ENCODE results near the gene TYSND1. TPM values are rescaled to one million over a fixed set of nuclear protein-coding genes. Genes with fewer than 3 reads are reported as not detected.

TYSND1 gene
- polyA plus RNA-seq, 1 experiment: 2.7 TPM

DNA sequence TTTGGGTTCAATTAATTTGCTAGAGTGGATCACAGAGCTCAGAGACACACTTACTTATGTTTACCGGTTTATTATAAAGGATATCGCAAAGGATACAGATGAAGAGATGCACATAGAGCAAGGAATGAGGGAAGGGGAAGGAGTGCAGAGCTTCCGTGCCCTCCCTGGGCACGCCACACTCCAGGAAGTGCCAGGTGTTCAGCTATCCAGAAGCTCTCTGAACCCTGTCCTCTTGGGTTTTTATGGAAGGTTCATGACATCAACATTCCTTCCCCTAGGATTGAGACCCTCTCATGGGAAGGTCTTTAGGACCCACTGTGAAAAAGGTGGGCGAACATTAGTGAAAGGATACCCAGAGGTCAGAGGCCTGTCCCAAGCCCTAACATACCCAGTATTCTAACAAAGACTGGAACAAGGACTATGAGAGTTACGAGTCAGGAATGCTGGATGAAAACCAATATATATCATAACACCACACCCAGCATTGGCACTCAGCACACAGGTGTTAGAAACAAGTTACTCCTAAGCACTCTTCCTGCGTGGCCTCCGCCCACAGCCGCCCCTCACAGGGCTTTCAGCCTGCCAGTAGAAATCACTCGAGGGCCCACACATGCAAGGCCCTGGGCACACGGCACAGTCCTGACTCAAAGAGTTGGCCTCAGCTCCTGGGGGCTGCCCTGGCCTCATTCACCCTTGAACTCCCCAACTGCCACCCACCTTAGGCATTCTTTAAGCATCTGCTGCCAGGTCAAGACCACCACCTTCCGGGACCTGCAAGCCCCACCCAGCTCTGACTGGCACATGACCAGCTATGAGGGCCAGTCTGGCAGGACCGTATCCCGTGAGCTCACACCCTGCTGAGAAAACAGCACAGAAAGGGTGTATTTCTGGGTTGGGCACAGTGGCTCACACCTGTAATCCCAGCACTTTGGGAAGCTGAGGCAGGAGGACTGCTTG, 8.3 kb downstream of the TYSND1 start:
- POLR2A ChIA-PET: no interaction called here
- no peak overlapping the region for H3K27ac ChIP-seq (ENCODE audit: low read depth, low read length)
- H3K9me3 ChIP-seq (ENCODE audit: control insufficient read depth, insufficient read depth, low read length): no peaks in the 10 kb centered on the region
- no peak for DNase-seq (ENCODE audit: low read depth, low spot score)
- CTCF ChIA-PET: interaction anchor here (0.9 to 1.5 kb wide), 2 partner anchors 8 to 21 kb away, joined by 3 to 6 read pairs; partner anchors contain the start of gene TYSND1
- H3K27me3 ChIP-seq (ENCODE audit: control insufficient read depth, insufficient read depth, low read length): no peaks in the 10 kb centered on the region
- H3K4me3 ChIP-seq (ENCODE audit: low read depth, low read length): no peak overlapping the region
- TF ChIP-seq, protein P1, sequence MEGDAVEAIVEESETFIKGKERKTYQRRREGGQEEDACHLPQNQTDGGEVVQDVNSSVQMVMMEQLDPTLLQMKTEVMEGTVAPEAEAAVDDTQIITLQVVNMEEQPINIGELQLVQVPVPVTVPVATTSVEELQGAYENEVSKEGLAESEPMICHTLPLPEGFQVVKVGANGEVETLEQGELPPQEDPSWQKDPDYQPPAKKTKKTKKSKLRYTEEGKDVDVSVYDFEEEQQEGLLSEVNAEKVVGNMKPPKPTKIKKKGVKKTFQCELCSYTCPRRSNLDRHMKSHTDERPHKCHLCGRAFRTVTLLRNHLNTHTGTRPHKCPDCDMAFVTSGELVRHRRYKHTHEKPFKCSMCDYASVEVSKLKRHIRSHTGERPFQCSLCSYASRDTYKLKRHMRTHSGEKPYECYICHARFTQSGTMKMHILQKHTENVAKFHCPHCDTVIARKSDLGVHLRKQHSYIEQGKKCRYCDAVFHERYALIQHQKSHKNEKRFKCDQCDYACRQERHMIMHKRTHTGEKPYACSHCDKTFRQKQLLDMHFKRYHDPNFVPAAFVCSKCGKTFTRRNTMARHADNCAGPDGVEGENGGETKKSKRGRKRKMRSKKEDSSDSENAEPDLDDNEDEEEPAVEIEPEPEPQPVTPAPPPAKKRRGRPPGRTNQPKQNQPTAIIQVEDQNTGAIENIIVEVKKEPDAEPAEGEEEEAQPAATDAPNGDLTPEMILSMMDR (IDR thresholded peaks at IDR 0.05; ENCODE audit: low read depth, low read length): no peak

DNA sequence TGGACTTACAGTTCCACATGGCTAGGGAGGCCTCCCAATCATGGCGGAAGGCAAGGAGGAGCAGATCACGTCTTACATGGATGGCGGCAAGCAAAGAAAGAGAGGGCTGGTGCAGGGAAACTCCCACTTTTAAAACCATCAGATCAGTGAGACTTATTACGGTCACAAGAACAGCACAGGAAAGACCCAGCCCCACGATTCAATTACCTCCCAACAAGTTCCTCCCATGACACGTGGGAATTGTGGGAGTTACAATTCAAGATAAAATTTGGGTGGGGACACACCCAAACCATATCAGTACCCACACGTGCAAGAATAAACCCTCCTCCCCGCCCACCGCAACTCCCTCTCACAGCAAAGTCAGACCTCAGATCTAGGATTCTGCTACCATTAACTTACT, 9.4 kb downstream of the TYSND1 start:
- no peak overlapping the region for H3K27ac ChIP-seq (ENCODE audit: low read depth, low read length)
- no peak for DNase-seq (ENCODE audit: low read depth, low spot score)
- no peaks in the 10 kb centered on the region; the same call in 1 of the 2 replicates for H3K9me3 ChIP-seq (ENCODE audit: control insufficient read depth, insufficient read depth, low read length)
- CTCF ChIA-PET: interaction anchor here (2.1 kb wide), 1 partner anchor 21 kb away, joined by 8 read pairs; no protein-coding TSS in a partner anchor
- no peak overlapping the region for H3K4me3 ChIP-seq (ENCODE audit: low read depth, low read length)
- H3K27me3 ChIP-seq (ENCODE audit: control insufficient read depth, insufficient read depth, low read length): no peaks in the 10 kb centered on the region
- POLR2A ChIA-PET: interaction anchor here (1.7 kb wide), 1 partner anchor 9 kb away, joined by 7 read pairs; the partner anchor contains the start of gene TYSND1
- TF ChIP-seq, protein P1 (IDR thresholded peaks at IDR 0.05; ENCODE audit: low read depth, low read length): no peak

DNA sequence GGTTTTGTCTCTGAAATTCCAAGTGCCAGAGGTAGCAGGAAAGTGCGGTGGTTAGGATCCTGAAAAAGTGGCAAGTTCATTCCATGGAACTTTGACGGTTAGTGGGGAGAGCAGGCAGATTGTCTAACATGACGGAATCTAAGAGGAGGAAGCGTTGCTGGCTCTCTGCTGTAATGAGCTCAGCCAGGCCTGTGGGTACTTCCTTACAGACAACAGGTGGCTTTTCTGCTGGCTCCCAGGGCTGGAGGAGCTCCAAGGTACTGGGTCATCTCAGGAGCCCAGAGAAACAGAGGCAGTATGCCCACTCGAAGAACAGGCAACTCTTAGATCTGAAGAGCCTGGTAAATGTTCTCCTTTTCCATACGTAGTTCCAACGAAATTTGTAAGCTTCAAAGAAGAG, 10.8 kb downstream of the TYSND1 start:
- TF ChIP-seq, protein P1 (IDR thresholded peaks at IDR 0.05; ENCODE audit: low read depth, low read length): no peak
- no peak overlapping the region for H3K27ac ChIP-seq (ENCODE audit: low read depth, low read length)
- POLR2A ChIA-PET: interaction anchor here (0.6 to 1.7 kb wide), 2 partner anchors 10 to 56 kb away, joined by 6 to 7 read pairs; partner anchors contain the start of gene TYSND1
- DNase-seq (ENCODE audit: low read depth, low spot score): no peak
- H3K4me3 ChIP-seq (ENCODE audit: low read depth, low read length): no peak overlapping the region
- CTCF ChIA-PET: interaction anchor here (1.9 to 2.1 kb wide), 2 partner anchors 11 to 20 kb away, joined by 8 to 14 read pairs; partner anchors contain the start of gene TYSND1
- H3K9me3 ChIP-seq (ENCODE audit: control insufficient read depth, insufficient read depth, low read length): no peaks in the 10 kb centered on the region; the same call in 1 of the 2 replicates
- no peaks in the 10 kb centered on the region for H3K27me3 ChIP-seq (ENCODE audit: control insufficient read depth, insufficient read depth, low read length)

DNA sequence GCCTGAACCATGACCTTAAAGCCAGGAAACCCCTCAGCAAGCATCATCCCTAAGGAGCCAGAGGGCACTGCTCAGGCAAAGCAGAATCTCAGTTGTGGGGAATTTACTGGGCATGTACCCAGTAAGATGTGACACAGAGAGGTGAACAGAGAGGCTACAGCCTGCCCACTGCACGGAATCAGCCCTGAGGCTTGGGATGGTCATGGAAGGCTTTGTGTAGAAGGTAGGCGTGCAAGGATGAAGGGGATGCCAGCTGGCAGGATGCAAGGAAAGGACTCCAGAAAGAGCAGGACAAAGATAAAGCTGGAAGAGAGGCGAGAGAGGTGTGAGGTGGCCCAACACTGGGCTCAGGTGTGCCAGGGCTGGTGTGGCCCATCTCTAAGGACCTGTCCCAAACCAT, 11.5 kb downstream of the TYSND1 start:
- H3K27me3 ChIP-seq (ENCODE audit: control insufficient read depth, insufficient read depth, low read length): no peaks in the 10 kb centered on the region
- ChIA-PET POLR2A (no interaction called here), CTCF (interaction anchor here (1.0 to 2.1 kb wide), 3 partner anchors 11 to 19 kb away, joined by 4 to 14 read pairs (median 8); partner anchors contain the start of gene TYSND1)
- no peak overlapping the region for H3K4me3 ChIP-seq (ENCODE audit: low read depth, low read length)
- no peak overlapping the region for H3K27ac ChIP-seq (ENCODE audit: low read depth, low read length)
- TF ChIP-seq, protein P1 (IDR thresholded peaks at IDR 0.05; ENCODE audit: low read depth, low read length): no peak
- no peak for DNase-seq (ENCODE audit: low read depth, low spot score)
- no peaks in the 10 kb centered on the region; the same call in 1 of the 2 replicates for H3K9me3 ChIP-seq (ENCODE audit: control insufficient read depth, insufficient read depth, low read length)

Data from AG04450 (cell line).